Measurements from ENCODE around the gene WDR7. TPM values are rescaled to one million over a fixed set of nuclear protein-coding genes. Genes with fewer than 3 reads are reported as not detected.

The WDR7 gene
- total and polyA plus RNA-seq, 2 of the 4 experiments (the other 2 are of a cell fraction), result 3.7 to 23.3 TPM

GRCh38 chr18:56897122-56897521 is 246.0 kb downstream of the WDR7 start:
- H2BK20ac ChIP-seq (ENCODE audit: low read depth, low read length), result no peak overlapping the region
- dilution Hi-C loops (cut with HindIII; ENCODE audit: low sequenced_read_pairs, unreplicated experiment) (no loop called here), intact Hi-C loops (cut with micrococcal nuclease) (no loop called here), in situ Hi-C loops (cut with MboI; ENCODE audit: low sequenced_read_pairs) (no loop called here)
- H4K8ac ChIP-seq (ENCODE audit: low read depth in 2 of 2, low read length in 2 of 2), result no peak overlapping the region
- H2BK15ac ChIP-seq (ENCODE audit: low read depth, low read length), result no peak overlapping the region
- no peak overlapping the region for H2BK5ac ChIP-seq (ENCODE audit: low read depth, low read length, poor library complexity, severe bottlenecking)
- no peak for ATAC-seq (ENCODE audit: low read depth)
- no peaks in the 10 kb centered on the region for H3K9me1 ChIP-seq (ENCODE audit: insufficient read depth, low read length)
- no peak overlapping the region for H3K4me2 ChIP-seq (ENCODE audit: low read depth, low read length)
- no peak overlapping the region for H4K5ac ChIP-seq (ENCODE audit: low read depth, low read length)
- H2AK9ac ChIP-seq (replicated peaks; ENCODE audit: low read depth, low read length, poor library complexity), result no peak overlapping the region
- H4K91ac ChIP-seq (ENCODE audit: insufficient read depth, low read depth, low read length), result no peak overlapping the region
- H2AK5ac ChIP-seq (ENCODE audit: low read depth, low read length), result no peak overlapping the region
- H2BK120ac ChIP-seq (ENCODE audit: low read depth, low read length), result no peak overlapping the region
- H3K9ac ChIP-seq (ENCODE audit: low read depth, low read length), result no peak overlapping the region
- H3K79me1 ChIP-seq (ENCODE audit: low read depth in 1 of 2, low read length in 2 of 2), result no peaks in the 10 kb centered on the region
- H3K4me1 ChIP-seq (ENCODE audit: control insufficient read depth, insufficient read depth, low read length), result peaks cover 3% of the 10 kb centered on the region; the same call in 1 of the 2 replicates
- no peak overlapping the region for H3K4me3 ChIP-seq (ENCODE audit: insufficient read depth, low read depth, low read length)
- TF ChIP-seq BHLHE40 (IDR thresholded peaks at IDR 0.05; ENCODE audit: low read depth, low read length) (no peak), CHD1 (IDR thresholded peaks at IDR 0.05; ENCODE audit: low read depth, low read length) (no peak), CEBPB (IDR thresholded peaks at IDR 0.05; ENCODE audit: low read depth, low read length) (no peak), SMC3 (IDR thresholded peaks at IDR 0.05; ENCODE audit: low read depth, low read length) (no peak), POLR2A (IDR thresholded peaks at IDR 0.05; ENCODE audit: low read depth, low read length) (no peak), RCOR1 (IDR thresholded peaks at IDR 0.05; ENCODE audit: insufficient replicate concordance, low read length) (no peak), USF2 (IDR thresholded peaks at IDR 0.05; ENCODE audit: low read depth, low read length) (no peak), ELK1 (IDR thresholded peaks at IDR 0.05; ENCODE audit: borderline replicate concordance, low read depth, low read length) (no peak), MAZ (IDR thresholded peaks at IDR 0.05; ENCODE audit: borderline replicate concordance, low read depth, low read length) (no peak), MAFK (IDR thresholded peaks at IDR 0.05; ENCODE audit: low read depth, low read length) (no peak), FOS (IDR thresholded peaks at IDR 0.05; ENCODE audit: low read depth, low read length) (no peak), NFE2L2 (IDR thresholded peaks at IDR 0.05; ENCODE audit: low read depth, low read length) (no peak), CTCF (conservative IDR thresholded peaks at IDR 0.05; ENCODE audit: low read depth, low read length) (no peak), RAD21 (IDR thresholded peaks at IDR 0.05; ENCODE audit: low read length) (no peak), MXI1 (IDR thresholded peaks at IDR 0.05; ENCODE audit: borderline replicate concordance, low read depth, low read length) (no peak), RFX5 (IDR thresholded peaks at IDR 0.05; ENCODE audit: low read depth, low read length) (no peak)
- no peak for DNase-seq
- no CpG with 5 or more reads among the region's 2 CpGs for WGBS, 2 experiments (ENCODE audit: extremely low coverage in 2 of 2, insufficient read length in 1 of 2)
- no peak overlapping the region for H3K14ac ChIP-seq (replicated peaks; ENCODE audit: low read depth, low read length)
- no peak overlapping the region for H2AFZ ChIP-seq (replicated peaks; ENCODE audit: low read length, poor library complexity)
- no peak overlapping the region for H3K27ac ChIP-seq (ENCODE audit: insufficient read depth, low read length)
- ChIA-PET POLR2A (ENCODE audit: unreplicated experiment) (no interaction called here), CTCF (no interaction called here)
- no peaks in the 10 kb centered on the region for H3K36me3 ChIP-seq (ENCODE audit: control insufficient read depth, insufficient read depth, low read length)
- H3K27me3 ChIP-seq (ENCODE audit: control insufficient read depth, insufficient read depth, low read length), result no peaks in the 10 kb centered on the region
- no peaks in the 10 kb centered on the region for H3K9me3 ChIP-seq (ENCODE audit: control insufficient read depth, insufficient read depth, low read length)
- no peak overlapping the region for H3K4ac ChIP-seq (ENCODE audit: low read depth, low read length)
- BruUV-seq (replicated peaks), result no TSS peak
- no peak overlapping the region for H3K23ac ChIP-seq (ENCODE audit: low read depth, low read length)
- H3K56ac ChIP-seq (ENCODE audit: extremely low read depth, insufficient read depth, low read length), result no peak overlapping the region
- no peak overlapping the region for H3K18ac ChIP-seq (ENCODE audit: low read depth, low read length)
- no peaks in the 10 kb centered on the region for H4K20me1 ChIP-seq (ENCODE audit: insufficient read depth, low read length)
